ENCODE measurements around the gene CPEB3.

DNA sequence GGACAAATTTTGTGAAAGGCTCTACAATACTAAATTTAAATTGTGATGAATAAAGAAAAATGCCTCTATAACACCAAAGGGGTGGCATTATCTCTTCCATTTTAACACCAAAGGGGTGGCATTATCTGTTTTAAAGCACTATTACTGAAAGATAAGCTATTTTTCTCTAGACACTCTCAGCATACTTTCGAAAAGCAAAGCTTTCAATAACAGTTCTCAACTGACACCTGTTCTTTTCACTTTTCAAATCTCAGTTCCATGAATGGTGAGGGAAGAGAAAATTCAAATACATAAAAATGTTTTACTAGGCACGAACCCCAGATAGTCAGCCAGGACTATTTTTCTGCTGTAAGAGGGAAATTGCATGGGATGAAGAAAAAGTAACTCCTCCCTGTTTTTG lies 103.8 kb downstream of the CPEB3 start:
- TF ChIP-seq CTCF (IDR thresholded peaks at IDR 0.05) (no peak), EZH2phosphoT487 (IDR thresholded peaks at IDR 0.05) (no peak)

All from neural progenitor cell (in vitro differentiated cells).